Mucosa of stomach (tissue), 1 donor: ENCODE results near the gene FLRT2.

Experiments
- H3K27me3 ChIP-seq: one replicate; pipeline ENCODE4 v1.7.0; 2013; ENCODE audit warnings: mild to moderate bottlenecking, low read length; ENCODE audit not compliant: control insufficient read depth, insufficient read depth
- H3K36me3 ChIP-seq: one replicate; pipeline ENCODE4 v1.7.0; 2013; ENCODE audit warnings: low read length; ENCODE audit not compliant: control insufficient read depth, insufficient read depth
- H3K4me1 ChIP-seq: one replicate; pipeline ENCODE4 v1.7.0; 2013; ENCODE audit warnings: mild to moderate bottlenecking, low read length; ENCODE audit not compliant: control insufficient read depth, insufficient read depth
- H3K4me3 ChIP-seq: one replicate; pipeline ENCODE4 v1.7.0; 2013; ENCODE audit warnings: low read length
- H3K9ac ChIP-seq: one replicate; pipeline ENCODE4 v1.7.0; 2013; ENCODE audit warnings: mild to moderate bottlenecking, low read length, moderate library complexity
- H3K9me3 ChIP-seq: one replicate; pipeline ENCODE4 v1.7.0; 2013; ENCODE audit warnings: mild to moderate bottlenecking, low read length, moderate library complexity; ENCODE audit not compliant: control insufficient read depth
- donor health status: Pancreatic carcinoma.

The FLRT2 gene

GRCh38 chr14:85546390-85546789 is 16.4 kb downstream of the FLRT2 start:
- Histone ChIP-seq H3K9ac (no peak overlapping the region), H3K9me3 (no peaks in the 10 kb centered on the region), H3K27me3 (no peaks in the 10 kb centered on the region), H3K4me1 (peaks cover 4% of the 10 kb centered on the region), H3K4me3 (no peak overlapping the region), H3K36me3 (no peaks in the 10 kb centered on the region)

GRCh38 chr14:85549697-85550096 is 19.8 kb downstream of the FLRT2 start:
- no peaks in the 10 kb centered on the region for H3K36me3 ChIP-seq
- H3K27me3 ChIP-seq, result no peaks in the 10 kb centered on the region
- H3K4me3 ChIP-seq, result no peak overlapping the region
- H3K9me3 ChIP-seq, result no peaks in the 10 kb centered on the region
- H3K9ac ChIP-seq, result no peak overlapping the region
- H3K4me1 ChIP-seq, result peaks cover 4% of the 10 kb centered on the region

GRCh38 chr14:85554106-85554505 is 24.2 kb downstream of the FLRT2 start:
- Histone ChIP-seq H3K4me1 (peaks cover 3% of the 10 kb centered on the region), H3K9me3 (no peaks in the 10 kb centered on the region), H3K4me3 (no peak overlapping the region), H3K36me3 (no peaks in the 10 kb centered on the region), H3K9ac (no peak overlapping the region), H3K27me3 (no peaks in the 10 kb centered on the region)

- Histone ChIP-seq H3K9me3 (no peaks in the 10 kb centered on the region), H3K27me3 (no peaks in the 10 kb centered on the region), H3K4me1 (no peaks in the 10 kb centered on the region), H3K9ac (no peak overlapping the region), H3K4me3 (no peak overlapping the region), H3K36me3 (no peaks in the 10 kb centered on the region)
These were observed 26.3 kb downstream of the FLRT2 start for GRCh38 chr14:85556267-85556666.

- no peak overlapping the region for H3K4me3 ChIP-seq
- no peaks in the 10 kb centered on the region for H3K36me3 ChIP-seq
- no peak overlapping the region for H3K9ac ChIP-seq
These were observed 28.6 kb downstream of the FLRT2 start for GRCh38 chr14:85558505-85558904.

GRCh38 chr14:85562630-85563029 is 32.7 kb downstream of the FLRT2 start:
- Histone ChIP-seq H3K9me3 (no peaks in the 10 kb centered on the region), H3K4me3 (no peak overlapping the region), H3K4me1 (no peaks in the 10 kb centered on the region), H3K36me3 (no peaks in the 10 kb centered on the region), H3K27me3 (no peaks in the 10 kb centered on the region), H3K9ac (no peak overlapping the region)

More at GRCh38 chr14:85558505-85558904, 28.6 kb downstream of the FLRT2 start:
- no peaks in the 10 kb centered on the region for H3K4me1 ChIP-seq
- H3K27me3 ChIP-seq, result no peaks in the 10 kb centered on the region
- H3K9me3 ChIP-seq, result no peaks in the 10 kb centered on the region

- no peak overlapping the region for H3K9ac ChIP-seq
- H3K36me3 ChIP-seq, result no peaks in the 10 kb centered on the region
- H3K27me3 ChIP-seq, result no peaks in the 10 kb centered on the region
- no peak overlapping the region for H3K4me3 ChIP-seq
- H3K9me3 ChIP-seq, result no peaks in the 10 kb centered on the region
- H3K4me1 ChIP-seq, result no peaks in the 10 kb centered on the region
These were observed 35.0 kb downstream of the FLRT2 start for GRCh38 chr14:85564841-85565527.

- Histone ChIP-seq H3K4me1 (no peaks in the 10 kb centered on the region), H3K27me3 (no peaks in the 10 kb centered on the region), H3K9ac (no peak overlapping the region), H3K36me3 (no peaks in the 10 kb centered on the region), H3K4me3 (no peak overlapping the region), H3K9me3 (no peaks in the 10 kb centered on the region)
These were observed 35.9 kb downstream of the FLRT2 start for GRCh38 chr14:85565862-85566296.

- H3K9me3 ChIP-seq, result no peaks in the 10 kb centered on the region
- no peaks in the 10 kb centered on the region for H3K27me3 ChIP-seq
- H3K4me1 ChIP-seq, result no peaks in the 10 kb centered on the region
- H3K36me3 ChIP-seq, result no peaks in the 10 kb centered on the region
- H3K4me3 ChIP-seq, result no peak overlapping the region
- no peak overlapping the region for H3K9ac ChIP-seq
These were observed 36.7 kb downstream of the FLRT2 start for GRCh38 chr14:85566603-85567002.

GRCh38 chr14:85572011-85572410 is 42.1 kb downstream of the FLRT2 start:
- H3K9me3 ChIP-seq, result no peaks in the 10 kb centered on the region
- no peak overlapping the region for H3K4me3 ChIP-seq
- no peaks in the 10 kb centered on the region for H3K4me1 ChIP-seq
- no peak overlapping the region for H3K9ac ChIP-seq
- H3K36me3 ChIP-seq, result no peaks in the 10 kb centered on the region
- H3K27me3 ChIP-seq, result no peaks in the 10 kb centered on the region

GRCh38 chr14:85572845-85573244 is 42.9 kb downstream of the FLRT2 start:
- Histone ChIP-seq H3K4me1 (no peaks in the 10 kb centered on the region), H3K4me3 (no peak overlapping the region), H3K9me3 (no peaks in the 10 kb centered on the region), H3K9ac (no peak overlapping the region), H3K36me3 (no peaks in the 10 kb centered on the region), H3K27me3 (no peaks in the 10 kb centered on the region)

- Histone ChIP-seq H3K36me3 (no peaks in the 10 kb centered on the region), H3K4me1 (no peaks in the 10 kb centered on the region), H3K4me3 (no peak overlapping the region), H3K9ac (no peak overlapping the region), H3K27me3 (no peaks in the 10 kb centered on the region), H3K9me3 (no peaks in the 10 kb centered on the region)
These were observed 43.5 kb downstream of the FLRT2 start for GRCh38 chr14:85573406-85573805.
